ENCODE data around the gene FKBP14. TPM values are rescaled to one million over a fixed set of nuclear protein-coding genes. Genes with fewer than 3 reads are reported as not detected.

Gene FKBP14
- polyA plus RNA-seq, 3 donors = 0.43 to 1.9 (median 1.1) TPM

GRCh38 chr7:29970158-29970557 is 56.3 kb downstream of the FKBP14 start:
- Mint-ChIP-seq H3K27ac (no peak overlapping the region), H3K4me3 (no peak overlapping the region), H3K27me3 (ENCODE audit: low read depth in 3 of 3) (peaks cover 0 to 3% (median 0%) of the 10 kb centered on the region in 3 donors)

GRCh38 chr7:29969738-29970137 is 56.8 kb downstream of the FKBP14 start:
- Histone ChIP-seq H3K27ac (ENCODE audit: low read depth in 1 of 2, low read length in 2 of 2) (no peak overlapping the region), H3K4me1 (ENCODE audit: control insufficient read depth in 1 of 2, insufficient read depth in 2 of 2, low read length in 2 of 2) (peaks cover 0 to 4% of the 10 kb centered on the region in 2 donors), H4K20me1 (ENCODE audit: insufficient read depth, low read length) (no peaks in the 10 kb centered on the region), H3K9ac (ENCODE audit: insufficient read depth, low read length, poor library complexity, severe bottlenecking) (no peak overlapping the region), H3K4me2 (replicated peaks; ENCODE audit: extremely low read depth, low read length, poor library complexity, severe bottlenecking) (no peak overlapping the region), H3K36me3 (replicated peaks in 1 of 2; ENCODE audit: control insufficient read depth in 1 of 2, insufficient read depth in 2 of 2, low read length in 2 of 2) (peaks cover 0 to 22% of the 10 kb centered on the region in 2 donors), H3K9me3 (replicated peaks in 1 of 2; ENCODE audit: control insufficient read depth in 1 of 2, insufficient read depth in 1 of 2, low read length in 2 of 2) (no peaks in the 10 kb centered on the region), H3K79me2 (ENCODE audit: insufficient read depth, low read length) (peaks cover 14% of the 10 kb centered on the region), H3K27me3 (ENCODE audit: control insufficient read depth in 2 of 2, insufficient read depth in 2 of 2, low read length in 2 of 2) (no peaks in the 10 kb centered on the region), H2AFZ (ENCODE audit: insufficient read depth, low read depth, low read length, poor library complexity, severe bottlenecking) (no peak overlapping the region), H3K4me3 (replicated peaks in 1 of 3; ENCODE audit: low read depth in 2 of 3, low read length in 3 of 3) (no peak overlapping the region)
- Mint-ChIP-seq H3K27me3 (ENCODE audit: low read depth in 3 of 3) (peaks cover 0 to 3% (median 0%) of the 10 kb centered on the region in 3 donors), H3K9me3 (peaks cover 0 to 4% (median 0%) of the 10 kb centered on the region in 7 donors), H3K4me1 (peaks cover 9% of the 10 kb centered on the region), H3K27ac (no peak overlapping the region), H3K4me3 (no peak overlapping the region), H3K36me3 (peaks cover 16 to 21% of the 10 kb centered on the region in 2 donors)
- no peak for TF ChIP-seq CTCF (IDR thresholded peaks at IDR 0.05)
- no peak for DNase-seq
- WGBS (ENCODE audit: insufficient coverage) = 73% methylated on average over 2 of the region's 2 CpGs
- intact Hi-C loops (cut with micrococcal nuclease) = no loop called here

More at GRCh38 chr7:29970158-29970557, 56.3 kb downstream of the FKBP14 start:
- no peak overlapping the region for H3K27ac ChIP-seq (ENCODE audit: low read depth in 1 of 2, low read length in 2 of 2)
- peaks cover 17% of the 10 kb centered on the region for H3K79me2 ChIP-seq (ENCODE audit: insufficient read depth, low read length)
- H3K9me3 ChIP-seq (replicated peaks in 1 of 2; ENCODE audit: control insufficient read depth in 1 of 2, insufficient read depth in 1 of 2, low read length in 2 of 2) = no peaks in the 10 kb centered on the region
- H3K36me3 ChIP-seq (replicated peaks in 1 of 2; ENCODE audit: control insufficient read depth in 1 of 2, insufficient read depth in 2 of 2, low read length in 2 of 2) = peaks cover 0 to 22% of the 10 kb centered on the region in 2 donors
- H3K4me3 ChIP-seq (replicated peaks in 1 of 3; ENCODE audit: low read depth in 2 of 3, low read length in 3 of 3) = no peak overlapping the region
- H3K4me1 ChIP-seq (ENCODE audit: control insufficient read depth in 1 of 2, insufficient read depth in 2 of 2, low read length in 2 of 2) = peaks cover under 1 to 8% of the 10 kb centered on the region in 2 donors
- no peak for DNase-seq
- peaks cover 11% of the 10 kb centered on the region for H3K4me1 Mint-ChIP-seq
- peaks cover 16 to 18% of the 10 kb centered on the region in 2 donors for H3K36me3 Mint-ChIP-seq
- no peak overlapping the region for H3K9ac ChIP-seq (ENCODE audit: insufficient read depth, low read length, poor library complexity, severe bottlenecking)
- no peak overlapping the region for H2AFZ ChIP-seq (ENCODE audit: insufficient read depth, low read depth, low read length, poor library complexity, severe bottlenecking)
- no peak for TF ChIP-seq CTCF (IDR thresholded peaks at IDR 0.05)
- no peak overlapping the region for H3K4me2 ChIP-seq (replicated peaks; ENCODE audit: extremely low read depth, low read length, poor library complexity, severe bottlenecking)
- no peaks in the 10 kb centered on the region for H3K27me3 ChIP-seq (ENCODE audit: control insufficient read depth in 2 of 2, insufficient read depth in 2 of 2, low read length in 2 of 2)
- 100% methylated on average over 1 of the region's 1 CpG for WGBS (ENCODE audit: insufficient coverage)
- H4K20me1 ChIP-seq (ENCODE audit: insufficient read depth, low read length) = no peaks in the 10 kb centered on the region
- intact Hi-C loops (cut with micrococcal nuclease) = no loop called here
- H3K9me3 Mint-ChIP-seq = peaks cover 0 to 4% (median 0%) of the 10 kb centered on the region in 7 donors
